OCI-LY1 (cell line): Measurements from ENCODE around the gene RPL37.

Experiments
- H2AFZ ChIP-seq: fragments of 200-600 bp; sonication (generic), shearing (Covaris generic); 2 replicates; pipeline ENCODE4 v1.6.0; 2014; ENCODE audit warnings: antibody characterized with exemption, mild to moderate bottlenecking, low read length
- H3F3A ChIP-seq: fragments of 200-600 bp; sonication (generic), shearing (Covaris generic); 2 replicates; pipeline ENCODE4 v1.6.0; 2014; ENCODE audit warnings: mild to moderate bottlenecking, antibody characterized with exemption, low read length, moderate library complexity; ENCODE audit not compliant: insufficient read depth
- H3K27ac ChIP-seq: fragments of 200-600 bp; sonication (generic); 2 replicates; pipeline ENCODE4 v1.5.1; 2014; ENCODE audit warnings: low read length, mixed run types, mild to moderate bottlenecking, low read depth; ENCODE audit not compliant: poor library complexity, severe bottlenecking
- H3K27me3 ChIP-seq: fragments of 200-600 bp; sonication (generic); 2 replicates; pipeline ENCODE4 v1.6.0; 2014; ENCODE audit warnings: antibody characterized with exemption, mild to moderate bottlenecking, low read length, moderate library complexity; ENCODE audit not compliant: insufficient read depth
- H3K36me3 ChIP-seq: fragments of 200-600 bp; sonication (generic); 2 replicates; pipeline ENCODE4 v1.6.1; 2014; ENCODE audit warnings: mild to moderate bottlenecking, antibody characterized with exemption, low read length, moderate library complexity, mixed read lengths; ENCODE audit not compliant: insufficient read depth
- H3K4me1 ChIP-seq: fragments of 200-600 bp; sonication (generic); 2 replicates; pipeline ENCODE4 v1.5.1; 2014; ENCODE audit warnings: mild to moderate bottlenecking, low read length, moderate library complexity; ENCODE audit not compliant: insufficient read depth, severe bottlenecking
- H3K4me2 ChIP-seq: fragments of 200-600 bp; sonication (generic), shearing (Covaris generic); 2 replicates; pipeline ENCODE4 v1.6.1; 2014; ENCODE audit warnings: low read length
- H3K4me3 ChIP-seq: fragments of 200-600 bp; sonication (generic); 2 replicates; pipeline ENCODE4 v1.5.1; 2014; ENCODE audit warnings: low read length, low read depth, mild to moderate bottlenecking, mixed read lengths; ENCODE audit not compliant: poor library complexity, severe bottlenecking
- H3K79me2 ChIP-seq: fragments of 200-600 bp; shearing (Covaris generic); 2 replicates; pipeline ENCODE4 v1.6.1; 2016; ENCODE audit warnings: mixed run types, low read length, mixed read lengths; ENCODE audit not compliant: insufficient read depth
- H3K9ac ChIP-seq: fragments of 200-600 bp; sonication (generic), shearing (Covaris generic); 2 replicates; pipeline ENCODE4 v1.6.1; 2014; ENCODE audit warnings: mild to moderate bottlenecking, low read length, mixed read lengths
- H3K9me2 ChIP-seq: fragments of 200-600 bp; sonication (generic), shearing (Covaris generic); 2 replicates; pipeline ENCODE4 v1.6.1; 2014; ENCODE audit warnings: low read depth, mild to moderate bottlenecking, low read length, mixed read lengths
- H3K9me3 ChIP-seq: fragments of 200-600 bp; shearing (Covaris generic); 2 replicates; pipeline ENCODE4 v1.6.1; 2014; ENCODE audit warnings: low read length, mixed read lengths
- H4K20me1 ChIP-seq: fragments of 200-600 bp; sonication (generic), shearing (Covaris generic); 2 replicates; pipeline ENCODE4 v1.6.0; 2016; ENCODE audit warnings: mild to moderate bottlenecking, low read length; ENCODE audit not compliant: insufficient read depth
- EZH2 ChIP-seq: fragments of 200-600 bp; sonication (generic), shearing (Covaris generic); IDR thresholded peaks from 2 replicates; pipeline ENCODE4 v1.8.0; 2017; ENCODE audit warnings: borderline replicate concordance, mixed run types, mild to moderate bottlenecking, antibody characterized with exemption, low read length, moderate library complexity, mixed read lengths
- TF ChIP-seq, protein P1 (sequence below): fragments of 200-600 bp; sonication (generic), shearing (Covaris generic); IDR thresholded peaks from 2 replicates; pipeline ENCODE4 v1.5.1; 2017; ENCODE audit warnings: mild to moderate bottlenecking, antibody characterized with exemption, low read length, moderate library complexity, mixed read lengths

Gene RPL37

DNA sequence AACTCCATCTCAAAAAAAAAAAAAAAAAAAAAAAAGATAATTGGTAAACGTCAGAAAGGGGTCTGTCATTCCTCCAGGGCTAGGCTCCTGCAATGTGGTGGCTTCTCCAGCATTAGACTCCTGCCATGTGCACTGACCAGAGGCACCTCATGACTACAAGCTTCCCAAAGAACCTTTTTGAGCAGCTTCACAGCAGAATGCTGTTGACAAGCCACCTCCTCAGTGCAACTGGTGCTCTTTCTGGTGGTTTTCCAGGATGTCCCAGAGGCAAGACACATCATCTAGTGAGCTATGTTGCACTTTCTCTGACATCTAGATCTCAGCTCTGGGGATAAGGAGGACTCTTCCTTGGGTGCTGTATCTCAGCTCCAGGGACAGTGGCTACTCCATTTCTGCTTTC is 11.6 kb downstream of the RPL37 start:
- no peak overlapping the region for H3K27ac ChIP-seq
- H4K20me1 ChIP-seq, result no peaks in the 10 kb centered on the region
- no peaks in the 10 kb centered on the region for H3K9me3 ChIP-seq
- no peak overlapping the region for H2AFZ ChIP-seq
- H3K36me3 ChIP-seq, result peaks cover 28% of the 10 kb centered on the region
- H3K4me1 ChIP-seq, result no peaks in the 10 kb centered on the region
- no peak overlapping the region for H3K4me2 ChIP-seq
- peaks cover 10% of the 10 kb centered on the region; the same call in 1 of the 2 replicates for H3F3A ChIP-seq
- H3K27me3 ChIP-seq, result no peaks in the 10 kb centered on the region
- no peak overlapping the region for H3K9ac ChIP-seq
- no peaks in the 10 kb centered on the region for H3K9me2 ChIP-seq
- no peaks in the 10 kb centered on the region for H3K79me2 ChIP-seq
- TF ChIP-seq, protein P1, sequence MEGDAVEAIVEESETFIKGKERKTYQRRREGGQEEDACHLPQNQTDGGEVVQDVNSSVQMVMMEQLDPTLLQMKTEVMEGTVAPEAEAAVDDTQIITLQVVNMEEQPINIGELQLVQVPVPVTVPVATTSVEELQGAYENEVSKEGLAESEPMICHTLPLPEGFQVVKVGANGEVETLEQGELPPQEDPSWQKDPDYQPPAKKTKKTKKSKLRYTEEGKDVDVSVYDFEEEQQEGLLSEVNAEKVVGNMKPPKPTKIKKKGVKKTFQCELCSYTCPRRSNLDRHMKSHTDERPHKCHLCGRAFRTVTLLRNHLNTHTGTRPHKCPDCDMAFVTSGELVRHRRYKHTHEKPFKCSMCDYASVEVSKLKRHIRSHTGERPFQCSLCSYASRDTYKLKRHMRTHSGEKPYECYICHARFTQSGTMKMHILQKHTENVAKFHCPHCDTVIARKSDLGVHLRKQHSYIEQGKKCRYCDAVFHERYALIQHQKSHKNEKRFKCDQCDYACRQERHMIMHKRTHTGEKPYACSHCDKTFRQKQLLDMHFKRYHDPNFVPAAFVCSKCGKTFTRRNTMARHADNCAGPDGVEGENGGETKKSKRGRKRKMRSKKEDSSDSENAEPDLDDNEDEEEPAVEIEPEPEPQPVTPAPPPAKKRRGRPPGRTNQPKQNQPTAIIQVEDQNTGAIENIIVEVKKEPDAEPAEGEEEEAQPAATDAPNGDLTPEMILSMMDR, result no peak
- TF ChIP-seq EZH2, result no peak
- H3K4me3 ChIP-seq, result no peak overlapping the region

DNA sequence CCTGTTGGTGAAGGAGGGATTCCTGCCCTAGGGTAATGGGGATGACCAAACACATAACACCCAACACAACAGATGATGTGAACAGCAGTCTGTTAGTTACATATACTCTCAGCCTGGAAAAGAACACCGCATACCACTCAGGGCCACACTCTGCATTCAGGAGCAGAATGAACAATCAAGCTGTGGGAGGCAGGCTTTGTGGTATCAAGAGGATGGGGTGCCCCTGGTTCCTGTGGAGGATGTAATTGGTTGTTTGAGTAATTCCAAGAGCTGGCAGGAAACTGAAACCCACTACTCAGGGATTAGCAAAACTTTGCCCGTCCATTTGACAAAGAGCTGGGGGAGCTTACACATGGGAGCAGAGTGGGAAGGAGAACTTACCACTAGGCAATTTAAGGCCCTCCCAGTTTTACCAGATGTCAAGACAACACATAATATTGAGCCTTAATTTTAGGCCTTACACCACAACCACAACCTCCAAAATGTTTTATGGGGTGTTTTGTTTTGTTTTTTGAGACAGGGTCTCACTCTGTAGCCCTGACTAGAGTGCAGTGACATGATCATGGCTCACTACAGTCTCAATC is 21.2 kb downstream of the RPL37 start:
- Histone ChIP-seq H4K20me1 (no peaks in the 10 kb centered on the region), H3K27me3 (no peaks in the 10 kb centered on the region), H3K9ac (no peak overlapping the region), H3K36me3 (no peaks in the 10 kb centered on the region), H3K4me3 (no peak overlapping the region), H3K27ac (no peak overlapping the region), H3K9me3 (no peaks in the 10 kb centered on the region), H2AFZ (no peak overlapping the region), H3K9me2 (no peaks in the 10 kb centered on the region), H3K4me2 (no peak overlapping the region), H3K79me2 (no peaks in the 10 kb centered on the region), H3F3A (no peaks in the 10 kb centered on the region), H3K4me1 (no peaks in the 10 kb centered on the region)
- TF ChIP-seq, protein P1, result no peak
- TF ChIP-seq EZH2, result no peak

- H3K27ac ChIP-seq, result no peak overlapping the region
- H3K9ac ChIP-seq, result no peak overlapping the region
- TF ChIP-seq, protein P1, result no peak
- TF ChIP-seq EZH2, result no peak
- no peak overlapping the region for H3K4me3 ChIP-seq
- no peaks in the 10 kb centered on the region for H3K79me2 ChIP-seq
- no peaks in the 10 kb centered on the region for H4K20me1 ChIP-seq
- no peaks in the 10 kb centered on the region for H3K27me3 ChIP-seq
- H3K9me2 ChIP-seq, result no peaks in the 10 kb centered on the region
- no peak overlapping the region for H3K4me2 ChIP-seq
- no peaks in the 10 kb centered on the region for H3K9me3 ChIP-seq
- no peaks in the 10 kb centered on the region for H3F3A ChIP-seq
- H3K4me1 ChIP-seq, result no peaks in the 10 kb centered on the region
- no peaks in the 10 kb centered on the region for H3K36me3 ChIP-seq
- no peak overlapping the region for H2AFZ ChIP-seq
Observed at GRCh38 chr5:40812125-40812524, 22.9 kb downstream of the RPL37 start.
